CD14-positive monocyte (primary cell): ENCODE results near the gene GRIN1. TPM values are rescaled to one million over a fixed set of nuclear protein-coding genes. Genes with fewer than 3 reads are reported as not detected.

Experiments
- DNase-seq, 3 donors: peaks; one replicate each; pipeline ENCODE4 v3.0.0-alpha.2; 2011 to 2022
- H2AFZ ChIP-seq: 2 replicates; pipeline ENCODE4 v1.6.0; 2012; ENCODE audit warnings: mild to moderate bottlenecking, low read depth, low read length, inconsistent platforms; ENCODE audit not compliant: insufficient read depth, poor library complexity, severe bottlenecking
- H3K27ac ChIP-seq, 2 donors: 1 replicate in 1 of 2; 2 replicates in 1 of 2; pipeline ENCODE4 v1.5.1; 2012 to 2013; ENCODE audit warnings: low read length in 2 of 2, control low read depth in 1 of 2, inconsistent platforms in 1 of 2, low read depth in 1 of 2, mild to moderate bottlenecking in 1 of 2
- H3K27me3 ChIP-seq, 2 donors: one replicate each; pipeline versions ENCODE4 v1.6.0 to v1.6.1; 2011 to 2013; ENCODE audit warnings: low read length in 2 of 2; ENCODE audit not compliant: control insufficient read depth in 2 of 2, insufficient read depth in 2 of 2
- H3K36me3 ChIP-seq, 2 donors: replicated peaks in 1 of 2; 1 replicate in 1 of 2; 2 replicates in 1 of 2; pipeline versions ENCODE4 v1.5.1 to v1.6.1; 2012 to 2013; ENCODE audit warnings: low read length in 2 of 2, control low read depth in 1 of 2, inconsistent platforms in 1 of 2, mild to moderate bottlenecking in 1 of 2; ENCODE audit not compliant: insufficient read depth in 2 of 2, control insufficient read depth in 1 of 2
- H3K4me1 ChIP-seq, 2 donors: 1 replicate in 1 of 2; 2 replicates in 1 of 2; pipeline versions ENCODE4 v1.5.1 to v1.6.1; 2012 to 2013; ENCODE audit warnings: low read length in 2 of 2, control low read depth in 1 of 2, inconsistent platforms in 1 of 2, mild to moderate bottlenecking in 1 of 2, moderate library complexity in 1 of 2; ENCODE audit not compliant: insufficient read depth in 2 of 2, control insufficient read depth in 1 of 2
- H3K4me2 ChIP-seq: replicated peaks from 2 replicates; pipeline ENCODE3; 2012; ENCODE audit warnings: low read length, moderate library complexity, mild to moderate bottlenecking; ENCODE audit not compliant: poor library complexity, severe bottlenecking; ENCODE audit errors: extremely low read depth
- H3K4me3 ChIP-seq, 3 experiments: fragments of 200-600 bp in 1 of 3; sonication (generic) in 1 of 3; replicated peaks in 1 of 3; 1 replicate in 2 of 3; 2 replicates in 1 of 3; pipeline ENCODE4 v1.5.1; 2011 to 2013; ENCODE audit warnings: low read length in 3 of 3, mild to moderate bottlenecking in 3 of 3, control low read depth in 2 of 3, low read depth in 2 of 3, inconsistent platforms in 1 of 3, moderate library complexity in 1 of 3
- H3K79me2 ChIP-seq: 2 replicates; pipeline ENCODE4 v1.6.0; 2012; ENCODE audit warnings: mild to moderate bottlenecking, control low read depth, inconsistent platforms, low read length, moderate library complexity; ENCODE audit not compliant: insufficient read depth
- H3K9ac ChIP-seq: 2 replicates; pipeline ENCODE4 v1.6.0; 2017; ENCODE audit warnings: low read length, mild to moderate bottlenecking; ENCODE audit not compliant: insufficient read depth, poor library complexity, severe bottlenecking
- H3K9me3 ChIP-seq, 2 donors: replicated peaks in 1 of 2; 1 replicate in 1 of 2; 2 replicates in 1 of 2; pipeline versions ENCODE4 v1.5.1 to v1.6.1; 2012 to 2013; ENCODE audit warnings: low read length in 2 of 2, control low read depth in 1 of 2; ENCODE audit not compliant: control insufficient read depth in 1 of 2, insufficient read depth in 1 of 2
- H4K20me1 ChIP-seq: 2 replicates; pipeline ENCODE4 v1.6.0; 2012; ENCODE audit warnings: mild to moderate bottlenecking, low read length, control low read depth, moderate library complexity; ENCODE audit not compliant: insufficient read depth
- H3K27ac Mint-ChIP-seq, 7 donors: one replicate each; pipeline ENCODE4 v1.8.0; 2020; ENCODE audit warnings: mild to moderate bottlenecking in 7 of 7, mixed read lengths in 7 of 7, moderate library complexity in 6 of 7, inconsistent platforms in 2 of 7
- H3K27me3 Mint-ChIP-seq, 3 donors: one replicate each; pipeline ENCODE4 v1.8.0; 2021 to 2022; ENCODE audit warnings: low read depth in 3 of 3, mild to moderate bottlenecking in 3 of 3, mixed read lengths in 3 of 3, moderate library complexity in 3 of 3, inconsistent platforms in 1 of 3
- H3K36me3 Mint-ChIP-seq, 2 donors: one replicate each; pipeline ENCODE4 v1.8.0; 2020; ENCODE audit warnings: mixed read lengths in 2 of 2, inconsistent platforms in 1 of 2, mild to moderate bottlenecking in 1 of 2
- H3K4me1 Mint-ChIP-seq: one replicate; pipeline ENCODE4 v1.8.0; 2020; ENCODE audit warnings: mild to moderate bottlenecking, mixed read lengths
- H3K4me3 Mint-ChIP-seq, 2 donors: one replicate each; pipeline ENCODE4 v1.8.0; 2020; ENCODE audit warnings: mild to moderate bottlenecking in 2 of 2, mixed read lengths in 2 of 2, moderate library complexity in 1 of 2
- H3K9me3 Mint-ChIP-seq, 7 donors: one replicate each; pipeline ENCODE4 v1.8.0; 2020 to 2022; ENCODE audit warnings: mixed read lengths in 7 of 7, mild to moderate bottlenecking in 6 of 7, moderate library complexity in 6 of 7, inconsistent platforms in 2 of 7
- whole genome bisulfite sequencing: methylation state at CpG from one replicate; pipeline ENCODE4 v1.1.5; 2013; ENCODE audit warnings: missing lambda C conversion rate; ENCODE audit not compliant: insufficient coverage; 5-methylcytosine and 5-hydroxymethylcytosine counted together
- intact Hi-C, 2 donors: fragments of 100-400 bp; cut with micrococcal nuclease; formaldehyde crosslinking; loops; one replicate each; pipeline versions ENCODE4 v1.15.0 to v1.15.1; 2023
- polyA plus RNA-seq, 3 donors: library from polyadenylated mRNA; depleted of rRNA in 1 of 3; unstranded in 2 of 3; stranded (reverse) in 1 of 3; fragments of 300-500 nt in 2 of 3; fragments of >200 nt in 1 of 3; fragmentation: Illumina TruSeq in 2 of 3; gene quantifications; 1 replicate in 2 of 3; 2 replicates in 1 of 3; pipeline ENCODE4 v1.2.3, GENCODE V29; 2012 to 2021
- TF ChIP-seq, protein P1 (sequence below): fragments of 200-600 bp; IDR thresholded peaks from one replicate; pipeline ENCODE4 v1.8.0; 2022; ENCODE audit warnings: antibody characterized with exemption, mild to moderate bottlenecking

The GRIN1 gene
- polyA plus RNA-seq, 3 donors = not detected

DNA sequence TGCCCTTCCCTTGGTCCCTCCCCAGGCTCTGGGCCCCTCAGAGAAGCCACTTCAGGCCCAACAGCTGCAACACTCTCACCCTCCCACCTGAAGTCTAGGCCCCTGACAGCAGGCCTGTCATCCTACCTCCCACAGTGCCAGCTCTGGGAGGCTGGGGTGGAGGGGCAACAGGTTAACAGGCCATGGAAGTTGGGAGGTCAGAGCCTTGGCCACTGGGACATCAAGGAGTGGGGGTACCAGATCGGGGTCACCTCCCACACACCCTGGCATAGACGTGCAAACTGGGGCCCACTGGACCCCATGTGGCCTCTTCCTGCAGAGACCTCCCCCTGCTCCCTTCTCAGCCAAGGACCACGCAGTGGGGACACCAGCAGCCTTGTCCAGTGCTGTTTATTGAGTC lies 52.3 kb downstream of the GRIN1 start:
- H3K27ac ChIP-seq = peak overlapping the region in 1 of 2 donors; percentile 96
- no peaks in the 10 kb centered on the region for H3K27me3 ChIP-seq
- TF ChIP-seq, protein P1, sequence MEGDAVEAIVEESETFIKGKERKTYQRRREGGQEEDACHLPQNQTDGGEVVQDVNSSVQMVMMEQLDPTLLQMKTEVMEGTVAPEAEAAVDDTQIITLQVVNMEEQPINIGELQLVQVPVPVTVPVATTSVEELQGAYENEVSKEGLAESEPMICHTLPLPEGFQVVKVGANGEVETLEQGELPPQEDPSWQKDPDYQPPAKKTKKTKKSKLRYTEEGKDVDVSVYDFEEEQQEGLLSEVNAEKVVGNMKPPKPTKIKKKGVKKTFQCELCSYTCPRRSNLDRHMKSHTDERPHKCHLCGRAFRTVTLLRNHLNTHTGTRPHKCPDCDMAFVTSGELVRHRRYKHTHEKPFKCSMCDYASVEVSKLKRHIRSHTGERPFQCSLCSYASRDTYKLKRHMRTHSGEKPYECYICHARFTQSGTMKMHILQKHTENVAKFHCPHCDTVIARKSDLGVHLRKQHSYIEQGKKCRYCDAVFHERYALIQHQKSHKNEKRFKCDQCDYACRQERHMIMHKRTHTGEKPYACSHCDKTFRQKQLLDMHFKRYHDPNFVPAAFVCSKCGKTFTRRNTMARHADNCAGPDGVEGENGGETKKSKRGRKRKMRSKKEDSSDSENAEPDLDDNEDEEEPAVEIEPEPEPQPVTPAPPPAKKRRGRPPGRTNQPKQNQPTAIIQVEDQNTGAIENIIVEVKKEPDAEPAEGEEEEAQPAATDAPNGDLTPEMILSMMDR = no peak
- no peak overlapping the region for H3K4me3 ChIP-seq
- Mint-ChIP-seq H3K27me3 (no peaks in the 10 kb centered on the region), H3K4me3 (no peak overlapping the region), H3K27ac (peak overlapping the region in 2 of 7 donors; percentile 18 to 26), H3K4me1 (peaks cover 30% of the 10 kb centered on the region), H3K36me3 (peaks cover 7 to 38% of the 10 kb centered on the region in 2 donors), H3K9me3 (peaks cover 0 to 2% (median 0%) of the 10 kb centered on the region in 7 donors)
- 83% methylated on average over 3 of the region's 3 CpGs for WGBS
- intact Hi-C loops = no loop called here
- H3K4me2 ChIP-seq = no peak overlapping the region
- H3K4me1 ChIP-seq = peaks cover 28 to 36% of the 10 kb centered on the region in 2 donors
- no peak overlapping the region for H3K9ac ChIP-seq
- peaks cover 25 to 28% of the 10 kb centered on the region in 2 donors for H3K36me3 ChIP-seq
- peaks cover 41% of the 10 kb centered on the region for H3K79me2 ChIP-seq
- H2AFZ ChIP-seq = no peak overlapping the region
- H4K20me1 ChIP-seq = peaks cover 31% of the 10 kb centered on the region
- no peak for DNase-seq
- H3K9me3 ChIP-seq = no peaks in the 10 kb centered on the region

DNA sequence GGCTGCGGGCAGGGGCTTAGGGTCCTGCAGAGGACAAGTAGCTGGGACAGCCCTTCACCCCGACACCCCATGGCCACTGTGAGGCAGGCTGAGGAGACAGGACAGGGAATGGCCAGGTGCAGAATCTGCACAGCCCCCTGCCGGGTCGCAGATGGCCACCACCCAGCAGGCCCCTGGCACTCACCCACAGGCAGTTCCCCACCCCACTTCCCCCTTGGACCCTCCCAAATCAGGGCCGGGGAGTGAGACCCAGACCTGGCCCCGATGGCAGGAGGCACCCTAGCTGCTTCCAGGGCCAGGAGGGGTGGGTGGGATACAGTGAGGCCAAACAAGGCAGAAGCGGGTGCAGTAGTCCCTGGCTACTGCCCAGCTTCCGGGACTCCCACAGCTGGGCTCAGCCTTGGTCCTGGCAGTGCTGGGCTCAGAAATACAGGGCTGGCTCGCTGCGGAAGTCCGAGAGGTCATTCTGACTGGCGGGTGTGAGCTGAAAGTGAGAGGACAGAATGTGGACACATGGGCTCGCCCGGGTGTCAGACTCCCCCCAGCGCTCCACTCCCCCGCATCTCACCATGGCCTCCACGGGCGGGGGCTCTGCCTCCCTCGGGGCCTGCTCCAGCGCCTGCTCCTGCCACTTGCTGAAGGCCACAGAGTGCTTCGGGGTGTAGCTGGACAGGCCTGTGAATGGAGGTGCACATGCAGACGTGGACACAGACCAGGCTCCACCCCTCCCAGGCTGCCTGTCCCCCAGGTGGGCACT lies 52.9 kb downstream of the GRIN1 start:
- Histone ChIP-seq H3K27ac (no peak overlapping the region), H3K4me1 (peaks cover 24 to 30% of the 10 kb centered on the region in 2 donors), H3K4me2 (no peak overlapping the region), H3K79me2 (peaks cover 35% of the 10 kb centered on the region), H3K9ac (no peak overlapping the region), H2AFZ (no peak overlapping the region), H3K9me3 (no peaks in the 10 kb centered on the region), H3K36me3 (peaks cover 22 to 23% of the 10 kb centered on the region in 2 donors), H3K27me3 (no peaks in the 10 kb centered on the region), H3K4me3 (no peak overlapping the region), H4K20me1 (peaks cover 31% of the 10 kb centered on the region)
- H3K9me3 Mint-ChIP-seq = peaks cover 0 to 2% (median 0%) of the 10 kb centered on the region in 7 donors
- no peaks in the 10 kb centered on the region for H3K27me3 Mint-ChIP-seq
- H3K4me1 Mint-ChIP-seq = peaks cover 26% of the 10 kb centered on the region
- H3K27ac Mint-ChIP-seq = no peak overlapping the region
- peaks cover 6 to 36% of the 10 kb centered on the region in 2 donors for H3K36me3 Mint-ChIP-seq
- TF ChIP-seq, protein P1 = no peak
- WGBS = 95% methylated on average over 16 of the region's 22 CpGs
- intact Hi-C loops = no loop called here
- DNase-seq = no peak
- no peak overlapping the region for H3K4me3 Mint-ChIP-seq
